ENCODE measurements around the gene MLIP.

DNA sequence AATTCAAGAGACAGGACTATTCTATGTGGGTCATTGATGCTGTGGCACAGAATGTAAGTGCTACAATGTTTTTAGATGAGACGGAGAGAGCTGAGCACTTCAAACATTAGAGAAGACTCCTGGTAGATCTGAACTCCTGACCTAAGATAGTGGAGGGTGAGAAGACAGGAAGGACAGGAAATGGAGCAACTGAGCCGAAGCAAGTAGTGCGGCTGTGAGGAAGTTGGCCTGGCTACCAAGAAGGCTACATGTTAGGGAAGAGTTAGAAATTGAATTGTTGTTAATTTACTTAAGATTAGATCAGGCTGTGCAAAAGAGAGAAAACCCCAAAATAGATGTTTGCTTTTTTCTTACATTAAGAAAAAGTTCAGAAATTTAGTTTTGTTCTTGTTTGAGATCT, 14.4 kb upstream of the MLIP start:
- TF ChIP-seq EZH2phosphoT487 (IDR thresholded peaks at IDR 0.05) (no peak), EZH2 (IDR thresholded peaks at IDR 0.05) (no peak)
- TF ChIP-seq, protein P1, sequence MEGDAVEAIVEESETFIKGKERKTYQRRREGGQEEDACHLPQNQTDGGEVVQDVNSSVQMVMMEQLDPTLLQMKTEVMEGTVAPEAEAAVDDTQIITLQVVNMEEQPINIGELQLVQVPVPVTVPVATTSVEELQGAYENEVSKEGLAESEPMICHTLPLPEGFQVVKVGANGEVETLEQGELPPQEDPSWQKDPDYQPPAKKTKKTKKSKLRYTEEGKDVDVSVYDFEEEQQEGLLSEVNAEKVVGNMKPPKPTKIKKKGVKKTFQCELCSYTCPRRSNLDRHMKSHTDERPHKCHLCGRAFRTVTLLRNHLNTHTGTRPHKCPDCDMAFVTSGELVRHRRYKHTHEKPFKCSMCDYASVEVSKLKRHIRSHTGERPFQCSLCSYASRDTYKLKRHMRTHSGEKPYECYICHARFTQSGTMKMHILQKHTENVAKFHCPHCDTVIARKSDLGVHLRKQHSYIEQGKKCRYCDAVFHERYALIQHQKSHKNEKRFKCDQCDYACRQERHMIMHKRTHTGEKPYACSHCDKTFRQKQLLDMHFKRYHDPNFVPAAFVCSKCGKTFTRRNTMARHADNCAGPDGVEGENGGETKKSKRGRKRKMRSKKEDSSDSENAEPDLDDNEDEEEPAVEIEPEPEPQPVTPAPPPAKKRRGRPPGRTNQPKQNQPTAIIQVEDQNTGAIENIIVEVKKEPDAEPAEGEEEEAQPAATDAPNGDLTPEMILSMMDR (IDR thresholded peaks at IDR 0.05), result no peak

Data from neural progenitor cell (in vitro differentiated cells).